ENCODE data around the gene CDH13.

Gene CDH13

DNA sequence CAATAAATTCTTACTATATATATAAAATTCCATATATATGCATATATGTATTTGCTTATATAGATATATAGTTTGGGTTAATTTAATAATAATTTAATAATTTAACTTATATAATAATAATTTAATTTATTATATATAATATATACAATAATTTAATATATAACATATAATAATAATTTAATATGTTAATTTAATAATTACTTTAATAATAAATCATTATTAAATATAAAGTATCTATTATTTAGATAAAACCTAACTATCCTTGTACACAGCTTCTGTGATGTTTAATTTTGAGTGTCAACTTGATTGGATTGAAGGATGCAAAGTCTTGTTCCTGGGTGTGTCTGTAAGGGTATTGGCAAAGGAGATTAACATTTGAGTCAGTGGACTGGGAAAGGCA lies 40.6 kb upstream of the CDH13 start:
- in situ Hi-C loops (cut with HindIII; ENCODE audit: low sequenced_read_pairs) = no loop called here
- TF ChIP-seq, protein P1, sequence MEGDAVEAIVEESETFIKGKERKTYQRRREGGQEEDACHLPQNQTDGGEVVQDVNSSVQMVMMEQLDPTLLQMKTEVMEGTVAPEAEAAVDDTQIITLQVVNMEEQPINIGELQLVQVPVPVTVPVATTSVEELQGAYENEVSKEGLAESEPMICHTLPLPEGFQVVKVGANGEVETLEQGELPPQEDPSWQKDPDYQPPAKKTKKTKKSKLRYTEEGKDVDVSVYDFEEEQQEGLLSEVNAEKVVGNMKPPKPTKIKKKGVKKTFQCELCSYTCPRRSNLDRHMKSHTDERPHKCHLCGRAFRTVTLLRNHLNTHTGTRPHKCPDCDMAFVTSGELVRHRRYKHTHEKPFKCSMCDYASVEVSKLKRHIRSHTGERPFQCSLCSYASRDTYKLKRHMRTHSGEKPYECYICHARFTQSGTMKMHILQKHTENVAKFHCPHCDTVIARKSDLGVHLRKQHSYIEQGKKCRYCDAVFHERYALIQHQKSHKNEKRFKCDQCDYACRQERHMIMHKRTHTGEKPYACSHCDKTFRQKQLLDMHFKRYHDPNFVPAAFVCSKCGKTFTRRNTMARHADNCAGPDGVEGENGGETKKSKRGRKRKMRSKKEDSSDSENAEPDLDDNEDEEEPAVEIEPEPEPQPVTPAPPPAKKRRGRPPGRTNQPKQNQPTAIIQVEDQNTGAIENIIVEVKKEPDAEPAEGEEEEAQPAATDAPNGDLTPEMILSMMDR (IDR thresholded peaks at IDR 0.05; ENCODE audit: low read depth, low read length, missing control alignments) = no peak
- no peak overlapping the region for H3K4me3 ChIP-seq (ENCODE audit: low read depth, low read length)
- no peak for DNase-seq (ENCODE audit: low read depth)

DNA sequence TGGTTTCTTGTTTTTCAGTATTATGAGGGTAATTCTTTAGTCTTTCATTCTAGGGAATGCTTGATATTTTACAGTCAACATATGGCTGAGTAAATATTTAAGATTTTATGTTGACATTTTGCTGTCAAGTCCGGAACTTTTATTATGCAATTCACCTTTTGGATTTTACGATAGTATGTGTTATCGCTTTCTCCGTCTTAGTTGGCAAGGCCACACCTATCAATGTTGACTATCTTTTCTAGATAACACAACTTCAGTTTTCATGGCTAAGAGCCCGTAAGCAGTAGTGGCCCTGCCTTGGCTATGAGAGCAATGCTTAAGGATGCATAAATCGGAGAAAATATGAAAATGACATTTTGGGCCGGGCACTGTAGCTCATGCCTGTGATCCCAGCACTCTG lies 39.5 kb upstream of the CDH13 start:
- TF ChIP-seq, protein P1 (IDR thresholded peaks at IDR 0.05; ENCODE audit: low read depth, low read length, missing control alignments) = no peak
- in situ Hi-C loops (cut with HindIII; ENCODE audit: low sequenced_read_pairs) = no loop called here
- H3K4me3 ChIP-seq (ENCODE audit: low read depth, low read length) = no peak overlapping the region
- DNase-seq (ENCODE audit: low read depth) = no peak

DNA sequence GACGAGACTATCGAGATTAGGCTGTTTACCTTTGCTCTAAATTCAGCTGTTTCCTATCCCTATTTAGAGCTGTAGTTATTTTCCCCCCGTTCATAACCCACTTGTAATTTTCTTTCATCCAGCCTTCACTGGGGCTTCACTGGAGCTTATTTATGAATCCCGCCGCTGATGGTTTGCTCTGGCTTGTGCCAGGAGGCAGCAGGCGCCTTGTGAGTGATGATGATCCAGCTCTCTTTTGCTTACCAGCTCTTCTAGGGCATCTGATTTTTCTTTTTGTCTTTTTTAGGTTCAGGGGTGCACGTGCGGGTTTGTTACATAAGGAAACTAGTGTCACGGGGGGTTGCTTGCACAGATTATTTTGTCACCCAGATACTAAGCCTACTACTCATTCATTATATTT lies 37.4 kb upstream of the CDH13 start:
- TF ChIP-seq, protein P1 (IDR thresholded peaks at IDR 0.05; ENCODE audit: low read depth, low read length, missing control alignments) = no peak
- H3K4me3 ChIP-seq (ENCODE audit: low read depth, low read length) = no peak overlapping the region
- in situ Hi-C loops (cut with HindIII; ENCODE audit: low sequenced_read_pairs) = no loop called here
- no peak for DNase-seq (ENCODE audit: low read depth)

DNA sequence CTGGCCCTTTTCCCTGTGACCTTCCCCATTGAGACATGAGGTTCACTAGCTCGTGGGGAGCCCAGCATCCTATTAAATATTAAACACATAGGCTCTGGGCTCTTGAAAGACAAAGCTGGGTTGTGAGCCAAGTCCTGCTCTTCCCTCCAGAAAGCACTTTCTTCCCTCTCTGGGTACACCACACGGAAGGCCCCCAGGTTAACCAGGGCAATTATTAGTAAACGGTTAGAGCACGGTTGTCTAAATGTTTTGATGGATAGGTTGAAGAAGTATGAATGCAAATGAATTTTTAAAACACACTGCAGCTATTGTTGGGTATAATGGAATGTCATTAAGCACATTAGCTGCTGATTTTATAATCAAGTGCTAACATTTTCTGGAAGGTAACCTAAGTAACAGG lies 32.7 kb upstream of the CDH13 start:
- DNase-seq (ENCODE audit: low read depth) = no peak
- TF ChIP-seq, protein P1 (IDR thresholded peaks at IDR 0.05; ENCODE audit: low read depth, low read length, missing control alignments) = no peak
- in situ Hi-C loops (cut with HindIII; ENCODE audit: low sequenced_read_pairs) = no loop called here

DNA sequence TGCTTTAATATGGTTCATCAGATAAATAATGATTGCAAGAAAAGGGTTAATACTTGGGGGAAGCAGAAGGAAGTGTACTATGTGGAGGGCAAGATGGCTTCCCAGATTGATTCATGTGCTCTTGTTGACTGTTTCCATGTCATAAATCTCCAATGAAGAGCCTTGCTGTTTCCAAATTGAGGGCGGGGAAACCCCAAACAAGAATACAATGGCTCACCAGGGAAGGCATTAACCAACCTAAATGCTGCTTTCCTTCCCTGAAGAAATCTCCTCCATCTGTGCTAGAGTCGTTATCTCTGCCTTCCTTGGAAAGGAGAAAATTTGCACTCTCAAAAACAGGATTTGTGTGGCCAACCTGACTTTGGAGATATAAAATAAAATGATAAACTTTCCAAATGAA lies 28.0 kb upstream of the CDH13 start:
- TF ChIP-seq, protein P1 (IDR thresholded peaks at IDR 0.05; ENCODE audit: low read depth, low read length, missing control alignments) = no peak
- in situ Hi-C loops (cut with HindIII; ENCODE audit: low sequenced_read_pairs) = no loop called here
- DNase-seq (ENCODE audit: low read depth) = no peak

More for the DNA sequence above, 32.7 kb upstream of the CDH13 start:
- H3K4me3 ChIP-seq (ENCODE audit: low read depth, low read length) = no peak overlapping the region

DNA sequence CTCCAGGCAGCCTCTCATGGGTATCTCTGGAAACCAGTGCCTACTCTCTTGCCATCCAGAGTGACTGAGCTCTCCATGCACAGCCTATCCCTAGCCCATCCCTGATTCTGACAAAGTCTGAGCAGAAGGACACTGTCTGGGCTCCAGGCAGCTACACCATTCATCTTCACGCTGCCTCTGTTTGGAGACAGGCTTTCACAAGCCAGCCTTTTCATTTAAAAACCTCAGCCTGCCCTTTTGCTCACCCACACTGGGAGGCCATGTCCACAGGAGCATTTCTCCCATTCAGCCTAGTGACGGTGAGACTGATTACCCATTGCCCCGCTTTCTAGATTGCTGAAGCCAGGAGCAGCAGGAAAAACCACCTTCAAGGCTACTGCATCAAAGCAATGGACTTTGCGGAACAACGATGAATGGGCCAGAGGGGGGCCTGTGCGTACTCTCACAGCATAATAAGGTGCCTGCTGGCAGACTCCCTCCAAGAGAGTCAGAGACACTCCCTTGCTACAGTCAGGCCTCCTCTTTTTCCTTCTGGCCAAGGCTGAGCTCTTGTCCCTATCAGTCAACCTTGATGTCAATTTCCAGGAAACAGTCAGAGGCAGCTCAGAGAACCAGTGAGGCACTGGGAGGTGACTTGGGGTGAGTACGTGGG lies 24.7 kb upstream of the CDH13 start:
- in situ Hi-C loops (cut with HindIII; ENCODE audit: low sequenced_read_pairs) = no loop called here
- H3K4me3 ChIP-seq (ENCODE audit: low read depth, low read length) = no peak overlapping the region
- DNase-seq (ENCODE audit: low read depth) = no peak
- TF ChIP-seq, protein P1 (IDR thresholded peaks at IDR 0.05; ENCODE audit: low read depth, low read length, missing control alignments) = no peak

More for the DNA sequence above, 28.0 kb upstream of the CDH13 start:
- H3K4me3 ChIP-seq (ENCODE audit: low read depth, low read length) = no peak overlapping the region
